Neutrophil (primary cell): ENCODE measurements around the gene ZBTB43.

Experiments
- H3K27ac ChIP-seq: fragments of 200-600 bp; sonication (generic); 2 replicates; pipeline ENCODE4 v1.5.1; 2016; ENCODE audit warnings: mild to moderate bottlenecking, moderate library complexity
- H3K27me3 ChIP-seq: fragments of 200-600 bp; sonication (generic); 2 replicates; pipeline ENCODE4 v1.6.0; 2016; ENCODE audit warnings: mild to moderate bottlenecking
- H3K36me3 ChIP-seq: fragments of 200-600 bp; sonication (generic); 2 replicates; pipeline ENCODE4 v1.5.1; 2017
- H3K4me1 ChIP-seq, 2 experiments: fragments of 200-600 bp in 1 of 2; sonication (generic) in 1 of 2; 1 replicate in 1 of 2; 2 replicates in 1 of 2; pipeline versions ENCODE4 v1.5.1 to v1.6.1; 2013 to 2016; ENCODE audit warnings: low read depth in 1 of 2, low read length in 1 of 2, mild to moderate bottlenecking in 1 of 2, moderate library complexity in 1 of 2; ENCODE audit not compliant: control insufficient read depth in 1 of 2, insufficient read depth in 1 of 2
- H3K4me3 ChIP-seq, 2 experiments: fragments of 200-600 bp in 1 of 2; sonication (generic) in 1 of 2; 1 replicate in 1 of 2; 2 replicates in 1 of 2; pipeline ENCODE4 v1.5.1; 2013 to 2016; ENCODE audit warnings: low read depth in 1 of 2, low read length in 1 of 2, mild to moderate bottlenecking in 1 of 2, moderate library complexity in 1 of 2
- H3K9me3 ChIP-seq: fragments of 200-600 bp; sonication (generic); 2 replicates; pipeline ENCODE4 v1.5.1; 2016
- CTCF ChIP-seq: fragments of 200-600 bp; sonication (generic); IDR thresholded peaks from 2 replicates; pipeline ENCODE4 v1.5.1; 2016; ENCODE audit warnings: antibody characterized with exemption

ZBTB43 gene

GRCh38 chr9:126794441-126794840 is 10.4 kb upstream of the ZBTB43 start:
- no peak overlapping the region for H3K27ac ChIP-seq
- H3K36me3 ChIP-seq, result no peaks in the 10 kb centered on the region
- no peaks in the 10 kb centered on the region for H3K9me3 ChIP-seq
- H3K4me3 ChIP-seq, result no peak overlapping the region
- no peaks in the 10 kb centered on the region for H3K4me1 ChIP-seq
- TF ChIP-seq CTCF, result no peak
- H3K27me3 ChIP-seq, result peaks cover 57% of the 10 kb centered on the region

GRCh38 chr9:126796758-126797157 is 8.1 kb upstream of the ZBTB43 start:
- Histone ChIP-seq H3K27ac (no peak overlapping the region), H3K36me3 (no peaks in the 10 kb centered on the region), H3K4me1 (no peaks in the 10 kb centered on the region), H3K9me3 (no peaks in the 10 kb centered on the region), H3K27me3 (peaks cover 35% of the 10 kb centered on the region), H3K4me3 (no peak overlapping the region)
- no peak for TF ChIP-seq CTCF

DNA sequence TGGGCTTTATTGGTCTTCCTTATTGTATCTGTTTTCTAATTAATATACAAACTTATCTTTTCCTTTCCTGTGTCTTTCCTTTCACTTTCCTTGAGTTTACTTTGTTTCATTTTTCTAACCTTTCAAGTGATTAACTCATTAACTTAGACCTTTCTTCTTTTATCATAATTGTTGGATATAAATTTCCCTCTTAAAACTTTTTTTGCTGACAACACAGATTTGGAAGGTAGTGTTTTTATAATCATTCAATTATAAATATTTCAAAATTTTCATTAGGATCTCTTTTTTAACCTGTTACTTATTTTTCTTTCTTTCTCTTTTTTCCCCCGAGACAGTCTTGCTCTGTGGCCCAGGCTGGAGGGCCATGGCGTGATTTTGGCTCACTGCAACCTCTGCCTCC is 6.9 kb upstream of the ZBTB43 start:
- no peak overlapping the region for H3K27ac ChIP-seq
- no peaks in the 10 kb centered on the region for H3K36me3 ChIP-seq
- TF ChIP-seq CTCF, result no peak
- H3K9me3 ChIP-seq, result no peaks in the 10 kb centered on the region
- H3K4me1 ChIP-seq, result no peaks in the 10 kb centered on the region
- H3K27me3 ChIP-seq, result peaks cover 35% of the 10 kb centered on the region
- no peak overlapping the region for H3K4me3 ChIP-seq

DNA sequence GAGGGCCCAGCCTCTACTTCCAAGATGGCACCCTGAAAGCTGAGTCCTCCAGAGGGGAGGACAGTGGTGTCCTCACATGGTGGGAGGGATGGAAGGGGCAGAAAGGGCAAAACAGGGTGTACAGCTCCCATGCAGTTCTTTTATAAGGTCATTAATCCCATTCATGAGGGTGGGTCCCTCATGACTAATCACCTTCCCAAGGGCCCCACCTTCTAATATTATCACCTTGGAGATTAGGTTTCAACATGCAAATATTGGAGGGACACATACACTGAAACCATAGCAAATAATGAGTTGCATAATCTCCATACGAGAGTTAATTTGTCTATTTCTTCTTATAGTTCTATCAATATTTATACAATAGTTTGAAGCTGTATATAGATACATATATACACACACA is 5.8 kb upstream of the ZBTB43 start:
- Histone ChIP-seq H3K27me3 (peaks cover 30% of the 10 kb centered on the region), H3K4me1 (no peaks in the 10 kb centered on the region), H3K4me3 (no peak overlapping the region), H3K36me3 (no peaks in the 10 kb centered on the region), H3K9me3 (no peaks in the 10 kb centered on the region), H3K27ac (no peak overlapping the region)
- TF ChIP-seq CTCF, result no peak

GRCh38 chr9:126802318-126803059 is 2.4 kb upstream of the ZBTB43 start:
- H3K36me3 ChIP-seq, result no peaks in the 10 kb centered on the region
- peaks cover 17 to 20% of the 10 kb centered on the region in 2 experiments for H3K4me1 ChIP-seq
- no peaks in the 10 kb centered on the region for H3K9me3 ChIP-seq
- H3K27me3 ChIP-seq, result peaks cover 18% of the 10 kb centered on the region
- TF ChIP-seq CTCF, result no peak
- H3K27ac ChIP-seq, result no peak overlapping the region
- no peak overlapping the region for H3K4me3 ChIP-seq
